SK-N-MC (cell line): ENCODE measurements around the gene GINS1.

Experiments used
- DNase-seq: peaks from one replicate; pipeline ENCODE4 v3.0.0-alpha.2; 2011; ENCODE audit warnings: low read depth, low spot score
- H3K27ac ChIP-seq: fragments of 200-600 bp; sonication (generic); 2 replicates; pipeline ENCODE4 v1.5.1; 2016; ENCODE audit warnings: mixed run types
- H3K36me3 ChIP-seq: fragments of 200-600 bp; sonication (generic); 2 replicates; pipeline ENCODE4 v1.6.1; 2017; ENCODE audit warnings: antibody characterized with exemption, low read length, mixed read lengths; ENCODE audit not compliant: insufficient read depth
- H3K4me3 ChIP-seq: fragments of 200-600 bp; sonication (generic); 2 replicates; pipeline ENCODE4 v1.5.1; 2016
- H3K9ac ChIP-seq: fragments of 200-600 bp; sonication (generic); 2 replicates; pipeline ENCODE4 v1.8.0; 2017; ENCODE audit warnings: mixed run types, mixed read lengths; ENCODE audit not compliant: insufficient read length
- H3K9me3 ChIP-seq: fragments of 200-600 bp; sonication (generic); 2 replicates; pipeline ENCODE4 v1.6.1; 2017; ENCODE audit warnings: low read depth, mild to moderate bottlenecking, antibody characterized with exemption, low read length, moderate library complexity, mixed read lengths
- EZH2 ChIP-seq: fragments of 200-600 bp; sonication (generic); IDR thresholded peaks from one replicate; pipeline ENCODE4 v1.6.1; 2017; ENCODE audit warnings: antibody characterized with exemption
- FOXP2 ChIP-seq: optimal IDR thresholded peaks from 2 replicates; pipeline ENCODE3; 2011; ENCODE audit warnings: mild to moderate bottlenecking, moderate library complexity; ENCODE audit not compliant: insufficient read depth; ENCODE audit errors: extremely low read length, control extremely low read depth
- POLR2AphosphoS5 ChIP-seq: IDR thresholded peaks from 2 replicates; pipeline ENCODE4 v1.6.1; 2012; ENCODE audit warnings: mild to moderate bottlenecking, low read depth, low read length, borderline replicate concordance

Gene GINS1

DNA sequence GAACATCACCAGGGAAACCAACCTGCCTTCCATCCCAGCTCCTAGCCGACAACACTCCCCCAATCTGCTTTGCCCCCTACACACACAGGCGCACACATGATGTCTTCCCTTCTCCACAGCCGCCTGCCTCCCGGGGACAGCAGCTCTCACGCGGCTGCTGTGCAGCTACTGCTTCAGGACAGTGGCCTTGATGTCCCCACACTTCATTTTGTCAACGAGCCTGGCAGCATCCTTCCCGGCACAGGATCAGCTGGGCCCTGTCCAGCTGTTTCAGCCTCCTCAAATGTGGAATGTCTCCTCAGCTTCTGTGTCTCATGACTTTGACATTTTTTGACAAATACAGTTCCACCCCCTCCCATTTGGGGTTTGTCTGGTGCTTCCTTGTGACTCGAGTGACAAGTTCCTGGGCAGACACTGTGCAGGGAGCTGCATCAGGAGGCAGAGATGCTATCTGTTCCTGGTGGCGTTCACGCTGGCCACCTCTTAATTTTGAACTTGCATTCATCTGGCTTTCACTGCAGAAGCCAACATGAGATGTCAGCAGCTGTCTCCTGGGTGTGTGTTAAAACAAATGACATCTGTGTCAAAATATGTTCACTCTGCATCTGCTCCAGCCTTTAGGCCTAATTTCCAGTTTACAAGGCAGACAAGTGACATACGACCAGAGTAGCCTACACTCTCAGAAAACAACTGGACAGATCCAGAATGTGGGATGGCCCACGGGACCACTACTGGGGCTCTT, 57.2 kb downstream of the GINS1 start:
- no peak overlapping the region for H3K27ac ChIP-seq
- no peak for TF ChIP-seq FOXP2
- no peak for TF ChIP-seq EZH2
- no peak for TF ChIP-seq POLR2AphosphoS5
- H3K4me3 ChIP-seq: no peak overlapping the region
- H3K36me3 ChIP-seq: peaks cover 35% of the 10 kb centered on the region; the same call in 1 of the 2 replicates
- H3K9me3 ChIP-seq: no peaks in the 10 kb centered on the region
- DNase-seq: no peak
- H3K9ac ChIP-seq: no peak overlapping the region

DNA sequence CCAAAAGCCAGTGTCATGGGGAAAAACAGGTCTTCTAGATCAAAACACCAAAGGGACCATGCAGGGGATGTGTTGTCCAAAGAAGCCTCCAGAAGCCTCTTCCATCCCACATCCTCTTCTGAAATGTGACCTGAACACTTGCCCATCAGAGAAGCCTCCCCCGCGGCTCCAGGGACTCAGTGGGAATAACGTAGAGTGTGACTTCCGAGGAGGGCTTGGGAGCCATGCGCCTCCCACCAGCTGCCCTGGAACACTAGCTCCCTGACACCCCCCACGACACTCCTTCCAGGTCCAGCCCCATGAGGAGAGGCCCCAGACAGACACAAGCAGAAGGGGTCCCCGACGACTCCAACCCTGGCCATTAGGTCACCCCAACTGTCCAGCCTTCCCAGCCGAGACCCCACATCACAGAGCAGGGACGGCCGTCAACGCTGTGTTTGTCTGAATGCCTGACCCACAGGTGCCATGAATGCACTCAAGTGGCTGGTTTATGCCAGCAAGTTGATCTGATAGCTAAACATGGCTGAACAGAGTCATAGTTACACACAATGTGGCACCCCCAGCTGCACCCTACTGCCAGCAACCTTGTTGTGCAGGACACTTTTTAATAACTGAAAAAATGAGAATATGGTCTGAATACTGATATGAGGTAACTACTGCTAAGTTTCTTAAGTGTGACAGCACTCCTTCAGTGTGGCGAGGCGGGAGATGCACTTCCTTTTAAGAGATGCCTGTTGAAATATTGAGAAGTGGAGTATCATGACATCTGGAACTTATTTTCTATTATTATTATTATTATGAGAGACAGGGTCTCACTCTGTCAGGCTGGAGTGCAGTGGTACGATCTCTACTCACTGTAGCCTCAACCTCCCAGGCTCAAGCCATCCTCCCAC, 58.0 kb downstream of the GINS1 start:
- peaks cover 43% of the 10 kb centered on the region; the same call in 1 of the 2 replicates for H3K36me3 ChIP-seq
- H3K9me3 ChIP-seq: no peaks in the 10 kb centered on the region
- DNase-seq: no peak
- no peak overlapping the region for H3K4me3 ChIP-seq
- no peak overlapping the region for H3K9ac ChIP-seq
- TF ChIP-seq FOXP2 (no peak), EZH2 (no peak), POLR2AphosphoS5 (no peak)
- no peak overlapping the region for H3K27ac ChIP-seq

DNA sequence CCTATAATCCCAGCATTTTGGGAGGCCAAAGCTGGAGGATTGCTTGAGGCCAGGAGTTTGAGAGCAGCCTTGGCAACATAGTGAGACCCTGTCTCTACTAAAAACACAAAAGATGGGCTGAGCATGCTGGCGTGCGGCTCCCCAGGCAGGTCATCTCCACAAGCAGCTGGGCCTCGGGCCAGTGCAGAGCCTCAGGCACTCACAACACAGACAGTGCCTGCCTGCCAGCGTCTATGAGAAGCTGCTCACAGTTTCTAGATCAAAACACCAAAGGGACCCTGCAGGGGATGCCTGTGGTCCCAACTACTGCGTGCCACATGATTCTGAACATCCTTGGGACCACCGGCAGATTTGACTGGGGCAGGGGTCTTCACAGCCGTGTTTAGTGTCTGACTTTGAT, 59.4 kb downstream of the GINS1 start:
- TF ChIP-seq POLR2AphosphoS5 (no peak), EZH2 (no peak), FOXP2 (no peak)
- Histone ChIP-seq H3K4me3 (no peak overlapping the region), H3K27ac (no peak overlapping the region), H3K9ac (no peak overlapping the region), H3K9me3 (no peaks in the 10 kb centered on the region), H3K36me3 (peaks cover 51% of the 10 kb centered on the region; the same call in 1 of the 2 replicates)
- DNase-seq: no peak

DNA sequence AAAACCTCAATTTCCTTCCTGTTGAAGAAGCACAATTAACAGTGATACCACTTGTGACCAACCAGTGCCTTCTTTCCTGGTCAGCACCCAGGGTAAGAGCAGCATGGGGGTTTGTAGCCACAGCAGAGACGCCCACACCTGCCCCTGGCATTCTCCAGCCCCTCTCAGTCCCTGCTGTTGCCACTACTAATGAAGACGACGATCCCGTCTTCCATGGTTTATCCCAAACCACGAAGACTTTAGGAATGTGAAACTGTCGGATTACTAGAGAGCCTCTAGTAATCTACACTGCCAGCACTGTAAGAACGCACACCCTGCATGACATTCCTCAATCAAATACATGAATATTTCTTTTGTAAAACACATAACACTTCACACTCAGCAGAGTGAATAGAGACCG, 60.0 kb downstream of the GINS1 start:
- Histone ChIP-seq H3K4me3 (no peak overlapping the region), H3K9ac (no peak overlapping the region), H3K36me3 (peaks cover 52% of the 10 kb centered on the region; the same call in 1 of the 2 replicates), H3K9me3 (no peaks in the 10 kb centered on the region), H3K27ac (no peak overlapping the region)
- TF ChIP-seq FOXP2 (no peak), POLR2AphosphoS5 (no peak), EZH2 (no peak)
- no peak for DNase-seq

DNA sequence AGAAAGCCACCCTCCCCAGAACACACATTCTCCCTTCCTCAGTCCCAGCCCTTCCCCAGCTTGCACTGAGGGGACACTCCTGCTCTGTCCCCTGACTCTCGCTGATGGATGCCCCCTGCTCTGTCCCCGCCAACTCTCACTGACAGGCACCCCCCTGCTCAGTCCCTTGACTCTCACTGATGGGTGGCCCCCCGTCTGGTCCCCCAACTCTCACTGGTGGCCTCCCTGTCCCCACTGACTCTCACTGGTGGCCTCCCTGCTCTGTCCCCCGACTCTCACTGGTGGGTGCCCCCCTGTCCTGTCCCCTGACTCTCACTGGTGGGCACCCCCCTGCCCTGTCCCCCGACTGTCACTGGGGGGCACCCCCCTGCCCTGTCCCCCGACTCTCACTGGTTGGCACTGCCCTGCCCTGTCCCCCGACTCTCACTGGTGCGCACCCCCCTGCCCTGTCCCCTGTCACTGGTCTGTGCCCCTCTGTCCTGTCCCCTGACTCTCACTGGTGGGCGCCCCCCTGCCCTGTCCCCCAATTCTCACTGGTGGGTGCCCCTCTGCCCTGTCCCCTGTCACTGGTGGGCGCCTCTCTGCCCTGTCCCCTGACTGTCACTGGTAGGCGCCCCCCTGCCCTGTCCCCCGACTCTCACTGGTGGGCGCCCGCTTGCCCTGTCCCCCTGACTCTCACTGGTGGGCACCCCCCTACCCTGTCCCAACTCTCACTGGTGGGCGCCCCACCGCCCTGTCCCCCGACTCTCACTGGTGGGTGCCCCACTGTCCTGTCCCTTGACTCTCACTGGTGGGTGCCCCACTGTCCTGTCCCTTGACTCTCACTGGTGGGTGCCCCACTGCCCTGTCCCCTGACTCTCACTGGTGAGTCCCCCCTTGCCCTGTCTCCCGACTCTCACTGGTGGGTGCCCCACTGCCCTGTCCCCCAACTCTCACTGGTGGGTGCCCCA, 60.9 kb downstream of the GINS1 start:
- Histone ChIP-seq H3K9ac (no peak overlapping the region), H3K27ac (no peak overlapping the region), H3K36me3 (peaks cover 56% of the 10 kb centered on the region; the same call in 1 of the 2 replicates), H3K4me3 (no peak overlapping the region), H3K9me3 (no peaks in the 10 kb centered on the region)
- no peak for DNase-seq
- TF ChIP-seq EZH2: no peak
- no peak for TF ChIP-seq FOXP2
- no peak for TF ChIP-seq POLR2AphosphoS5

DNA sequence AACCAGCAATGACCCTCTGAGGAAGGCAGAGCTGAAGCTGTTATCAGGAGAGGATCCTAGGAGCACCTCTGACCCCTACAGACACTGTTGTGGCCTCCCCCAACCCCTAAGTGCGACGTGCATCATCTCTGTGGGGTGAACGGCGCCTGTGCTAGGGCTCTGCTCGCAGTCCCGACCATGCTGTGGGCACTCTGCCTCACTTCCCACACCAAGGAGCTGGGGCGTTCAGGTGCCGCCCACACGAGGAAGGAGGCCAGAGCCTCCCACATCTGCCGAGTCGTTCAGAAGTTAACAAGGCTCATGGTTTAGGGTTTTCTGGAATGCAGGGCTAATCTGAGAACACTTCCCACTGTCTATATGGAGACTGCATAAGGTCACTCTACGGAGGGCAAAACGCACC, 62.1 kb downstream of the GINS1 start:
- DNase-seq: no peak
- TF ChIP-seq FOXP2: no peak
- no peak for TF ChIP-seq POLR2AphosphoS5
- no peak for TF ChIP-seq EZH2
- Histone ChIP-seq H3K9me3 (no peaks in the 10 kb centered on the region), H3K4me3 (no peak overlapping the region), H3K27ac (no peak overlapping the region), H3K9ac (no peak overlapping the region), H3K36me3 (peaks cover 62% of the 10 kb centered on the region; the same call in 1 of the 2 replicates)

DNA sequence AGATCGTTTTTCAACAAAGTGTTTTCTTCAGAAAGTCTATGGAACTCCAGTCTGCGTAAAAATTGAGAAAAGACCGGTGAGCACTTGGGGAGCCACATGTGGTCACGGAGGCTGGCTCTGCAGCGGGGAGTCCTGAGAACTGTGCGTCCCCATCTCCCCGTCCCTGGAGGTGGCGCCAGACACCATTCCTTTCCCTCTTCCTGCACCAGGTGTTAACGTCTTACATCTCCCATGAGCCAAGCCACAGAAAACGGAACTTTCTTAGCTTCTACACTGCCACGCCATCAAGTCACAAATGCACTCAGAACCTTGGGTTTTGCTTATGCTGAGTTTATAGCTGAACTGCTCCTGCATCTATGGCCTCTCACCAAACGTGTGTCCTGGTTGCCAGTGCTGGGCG, 62.6 kb downstream of the GINS1 start:
- Histone ChIP-seq H3K9ac (no peak overlapping the region), H3K27ac (no peak overlapping the region), H3K36me3 (peaks cover 59% of the 10 kb centered on the region; the same call in 1 of the 2 replicates), H3K9me3 (no peaks in the 10 kb centered on the region), H3K4me3 (no peak overlapping the region)
- no peak for DNase-seq
- TF ChIP-seq POLR2AphosphoS5 (no peak), FOXP2 (no peak), EZH2 (no peak)
